ENCODE data around the gene TCAIM. TPM values are rescaled to one million over a fixed set of nuclear protein-coding genes. Genes with fewer than 3 reads are reported as not detected.

TCAIM gene
- total RNA-seq, 3 donors from 2014 or later (not counting 1 experiment from before 2014, with no cell fraction given) = 10.9 to 11.2 (median 11.0) TPM

- WGBS (ENCODE audit: insufficient coverage) = 95% methylated on average over 6 of the region's 6 CpGs
- Histone ChIP-seq H3K4me1 (ENCODE audit: control insufficient read depth, insufficient read depth, low read length) (no peaks in the 10 kb centered on the region), H3K36me3 (ENCODE audit: control insufficient read depth, insufficient read depth, low read length) (no peaks in the 10 kb centered on the region), H3K27ac (ENCODE audit: low read length) (no peak overlapping the region), H3K4me3 (ENCODE audit: low read length) (no peak overlapping the region), H3K9me3 (ENCODE audit: control insufficient read depth, insufficient read depth, low read length) (no peaks in the 10 kb centered on the region), H3K27me3 (ENCODE audit: control insufficient read depth, insufficient read depth, low read length) (no peaks in the 10 kb centered on the region)
- no peaks in the 10 kb centered on the region for H3K9me3 Mint-ChIP-seq
- ATAC-seq (no peak), DNase-seq (no peak)
- intact Hi-C loops (cut with micrococcal nuclease) = no loop called here
- H3K4me1 Mint-ChIP-seq = no peaks in the 10 kb centered on the region
- TF ChIP-seq, protein P1, sequence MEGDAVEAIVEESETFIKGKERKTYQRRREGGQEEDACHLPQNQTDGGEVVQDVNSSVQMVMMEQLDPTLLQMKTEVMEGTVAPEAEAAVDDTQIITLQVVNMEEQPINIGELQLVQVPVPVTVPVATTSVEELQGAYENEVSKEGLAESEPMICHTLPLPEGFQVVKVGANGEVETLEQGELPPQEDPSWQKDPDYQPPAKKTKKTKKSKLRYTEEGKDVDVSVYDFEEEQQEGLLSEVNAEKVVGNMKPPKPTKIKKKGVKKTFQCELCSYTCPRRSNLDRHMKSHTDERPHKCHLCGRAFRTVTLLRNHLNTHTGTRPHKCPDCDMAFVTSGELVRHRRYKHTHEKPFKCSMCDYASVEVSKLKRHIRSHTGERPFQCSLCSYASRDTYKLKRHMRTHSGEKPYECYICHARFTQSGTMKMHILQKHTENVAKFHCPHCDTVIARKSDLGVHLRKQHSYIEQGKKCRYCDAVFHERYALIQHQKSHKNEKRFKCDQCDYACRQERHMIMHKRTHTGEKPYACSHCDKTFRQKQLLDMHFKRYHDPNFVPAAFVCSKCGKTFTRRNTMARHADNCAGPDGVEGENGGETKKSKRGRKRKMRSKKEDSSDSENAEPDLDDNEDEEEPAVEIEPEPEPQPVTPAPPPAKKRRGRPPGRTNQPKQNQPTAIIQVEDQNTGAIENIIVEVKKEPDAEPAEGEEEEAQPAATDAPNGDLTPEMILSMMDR (IDR thresholded peaks at IDR 0.05) = no peak
- H3K4me3 Mint-ChIP-seq = no peak overlapping the region
- no peaks in the 10 kb centered on the region for H3K36me3 Mint-ChIP-seq
- H3K27me3 Mint-ChIP-seq (ENCODE audit: low read depth in 2 of 2) = no peaks in the 10 kb centered on the region
- H3K27ac Mint-ChIP-seq = no peak overlapping the region
These were observed 90.9 kb downstream of the TCAIM start for GRCh38 chr3:44429459-44429858.

- H3K9me3 ChIP-seq (ENCODE audit: control insufficient read depth, insufficient read depth, low read length) = no peaks in the 10 kb centered on the region
- no peak overlapping the region for H3K27ac ChIP-seq (ENCODE audit: low read length)
- no peak for ATAC-seq
- WGBS (ENCODE audit: insufficient coverage) = 81% methylated on average over 4 of the region's 4 CpGs
- Mint-ChIP-seq H3K27ac (no peak overlapping the region), H3K4me1 (no peaks in the 10 kb centered on the region), H3K36me3 (no peaks in the 10 kb centered on the region), H3K9me3 (no peaks in the 10 kb centered on the region), H3K27me3 (ENCODE audit: low read depth in 2 of 2) (no peaks in the 10 kb centered on the region), H3K4me3 (no peak overlapping the region)
- DNase-seq = no peak
- H3K4me1 ChIP-seq (ENCODE audit: control insufficient read depth, insufficient read depth, low read length) = no peaks in the 10 kb centered on the region
- intact Hi-C loops (cut with micrococcal nuclease) = no loop called here
- TF ChIP-seq, protein P1 (IDR thresholded peaks at IDR 0.05) = no peak
- H3K27me3 ChIP-seq (ENCODE audit: control insufficient read depth, insufficient read depth, low read length) = no peaks in the 10 kb centered on the region
- no peak overlapping the region for H3K4me3 ChIP-seq (ENCODE audit: low read length)
- H3K36me3 ChIP-seq (ENCODE audit: control insufficient read depth, insufficient read depth, low read length) = no peaks in the 10 kb centered on the region
These were observed 91.9 kb downstream of the TCAIM start for GRCh38 chr3:44430466-44430865.

DNA sequence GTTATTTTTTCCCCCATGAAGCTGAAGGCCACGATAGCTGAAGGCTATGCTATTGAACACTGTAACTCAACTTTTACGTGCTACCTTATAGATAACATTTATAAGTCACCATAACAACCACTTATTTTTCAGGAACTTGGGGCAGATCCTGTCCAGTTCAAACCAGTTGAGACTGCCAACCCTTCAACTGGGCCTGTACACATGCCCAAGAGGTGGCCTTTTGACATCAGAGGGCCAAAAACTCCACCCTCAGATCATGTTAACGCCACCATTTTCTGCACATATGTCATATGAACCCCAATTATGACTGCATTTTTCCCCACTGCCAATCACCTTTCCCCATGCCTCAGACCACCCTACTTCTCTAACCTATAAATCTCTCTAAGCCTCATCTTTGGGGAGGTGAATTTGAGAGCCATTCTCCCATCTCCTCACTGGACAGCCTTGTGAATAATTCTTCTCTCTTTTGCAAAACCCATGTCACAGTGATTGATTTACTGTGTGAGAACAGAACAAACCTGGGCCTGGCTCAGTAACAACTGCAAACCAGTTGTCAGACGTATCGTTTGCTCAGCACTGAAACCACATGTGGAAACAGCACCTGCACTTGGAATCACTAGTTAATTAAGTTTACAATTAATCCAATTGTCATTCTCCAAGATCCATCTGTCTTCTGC lies 96.4 kb downstream of the TCAIM start:
- Histone ChIP-seq H3K4me1 (ENCODE audit: control insufficient read depth, insufficient read depth, low read length) (peaks cover 12% of the 10 kb centered on the region), H3K4me3 (ENCODE audit: low read length) (no peak overlapping the region), H3K27me3 (ENCODE audit: control insufficient read depth, insufficient read depth, low read length) (no peaks in the 10 kb centered on the region), H3K27ac (ENCODE audit: low read length) (no peak overlapping the region), H3K9me3 (ENCODE audit: control insufficient read depth, insufficient read depth, low read length) (no peaks in the 10 kb centered on the region), H3K36me3 (ENCODE audit: control insufficient read depth, insufficient read depth, low read length) (no peaks in the 10 kb centered on the region)
- no peaks in the 10 kb centered on the region for H3K27me3 Mint-ChIP-seq (ENCODE audit: low read depth in 2 of 2)
- ATAC-seq (no peak), DNase-seq (no peak)
- peaks cover 8 to 10% of the 10 kb centered on the region in 2 donors for H3K4me1 Mint-ChIP-seq
- H3K4me3 Mint-ChIP-seq = no peak overlapping the region
- H3K27ac Mint-ChIP-seq = peak overlapping the region; percentile 2 to 57
- TF ChIP-seq, protein P1 (IDR thresholded peaks at IDR 0.05) = no peak
- H3K36me3 Mint-ChIP-seq = no peaks in the 10 kb centered on the region
- 86% methylated on average over 5 of the region's 5 CpGs for WGBS (ENCODE audit: insufficient coverage)
- intact Hi-C loops (cut with micrococcal nuclease) = no loop called here
- H3K9me3 Mint-ChIP-seq = no peaks in the 10 kb centered on the region

DNA sequence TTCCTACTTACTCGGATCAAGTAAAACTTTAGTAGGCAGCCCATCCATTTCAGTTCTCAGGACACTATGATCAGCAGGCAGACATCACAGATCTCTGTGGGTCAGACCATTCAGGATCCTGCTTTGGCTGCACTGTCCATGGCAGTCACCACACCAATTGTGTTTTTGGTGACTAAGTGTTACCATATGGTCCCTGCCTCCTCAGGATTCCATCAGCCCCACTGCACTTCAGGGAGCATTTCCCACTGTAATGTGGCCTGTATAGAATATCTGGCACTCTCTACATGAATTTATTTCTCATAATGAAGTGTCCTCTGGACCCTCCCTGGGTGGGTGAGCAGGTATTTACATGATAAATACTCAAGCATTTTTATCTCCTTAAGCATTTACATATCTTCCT lies 97.6 kb downstream of the TCAIM start:
- Mint-ChIP-seq H3K27me3 (ENCODE audit: low read depth in 2 of 2) (no peaks in the 10 kb centered on the region), H3K9me3 (peaks cover 0 to 2% of the 10 kb centered on the region in 2 donors), H3K36me3 (no peaks in the 10 kb centered on the region), H3K4me3 (no peak overlapping the region), H3K4me1 (peaks cover 20 to 21% of the 10 kb centered on the region in 2 donors), H3K27ac (peak overlapping the region in 1 of 2 donors; percentile 57)
- intact Hi-C loops (cut with micrococcal nuclease) = no loop called here
- Histone ChIP-seq H3K27ac (ENCODE audit: low read length) (no peak overlapping the region), H3K9me3 (ENCODE audit: control insufficient read depth, insufficient read depth, low read length) (no peaks in the 10 kb centered on the region), H3K36me3 (ENCODE audit: control insufficient read depth, insufficient read depth, low read length) (no peaks in the 10 kb centered on the region), H3K27me3 (ENCODE audit: control insufficient read depth, insufficient read depth, low read length) (no peaks in the 10 kb centered on the region), H3K4me1 (ENCODE audit: control insufficient read depth, insufficient read depth, low read length) (peaks cover 23% of the 10 kb centered on the region), H3K4me3 (ENCODE audit: low read length) (no peak overlapping the region)
- TF ChIP-seq, protein P1 (IDR thresholded peaks at IDR 0.05) = no peak
- WGBS (ENCODE audit: insufficient coverage) = 88% methylated on average over 1 of the region's 1 CpG
- ATAC-seq = no peak
- DNase-seq = no peak
